Sigmoid colon (tissue), 4 donors: ENCODE data around the gene RETNLB.

Experiments used
- POLR2A ChIP-seq, 2 donors: fragments of 450-650 bp; IDR thresholded peaks; one replicate each; pipeline ENCODE4 v1.6.1; 2016; ENCODE audit warnings: antibody characterized with exemption in 2 of 2, mild to moderate bottlenecking in 2 of 2, moderate library complexity in 2 of 2
- POLR2AphosphoS5 ChIP-seq, 4 donors: sonication (generic); formaldehyde crosslinking; IDR thresholded peaks; one replicate each; pipeline ENCODE4 v1.6.1; 2017; ENCODE audit warnings: antibody characterized with exemption in 4 of 4
- TF ChIP-seq, protein P1 (sequence below), 4 experiments: fragments of 450-650 bp in 3 of 4; fragments of 200-600 bp in 1 of 4; IDR thresholded peaks; one replicate each; pipeline ENCODE4 v1.5.1; 2016 to 2019; ENCODE audit warnings: antibody characterized with exemption in 4 of 4, mild to moderate bottlenecking in 3 of 4, moderate library complexity in 2 of 4

- TF ChIP-seq, protein P1, sequence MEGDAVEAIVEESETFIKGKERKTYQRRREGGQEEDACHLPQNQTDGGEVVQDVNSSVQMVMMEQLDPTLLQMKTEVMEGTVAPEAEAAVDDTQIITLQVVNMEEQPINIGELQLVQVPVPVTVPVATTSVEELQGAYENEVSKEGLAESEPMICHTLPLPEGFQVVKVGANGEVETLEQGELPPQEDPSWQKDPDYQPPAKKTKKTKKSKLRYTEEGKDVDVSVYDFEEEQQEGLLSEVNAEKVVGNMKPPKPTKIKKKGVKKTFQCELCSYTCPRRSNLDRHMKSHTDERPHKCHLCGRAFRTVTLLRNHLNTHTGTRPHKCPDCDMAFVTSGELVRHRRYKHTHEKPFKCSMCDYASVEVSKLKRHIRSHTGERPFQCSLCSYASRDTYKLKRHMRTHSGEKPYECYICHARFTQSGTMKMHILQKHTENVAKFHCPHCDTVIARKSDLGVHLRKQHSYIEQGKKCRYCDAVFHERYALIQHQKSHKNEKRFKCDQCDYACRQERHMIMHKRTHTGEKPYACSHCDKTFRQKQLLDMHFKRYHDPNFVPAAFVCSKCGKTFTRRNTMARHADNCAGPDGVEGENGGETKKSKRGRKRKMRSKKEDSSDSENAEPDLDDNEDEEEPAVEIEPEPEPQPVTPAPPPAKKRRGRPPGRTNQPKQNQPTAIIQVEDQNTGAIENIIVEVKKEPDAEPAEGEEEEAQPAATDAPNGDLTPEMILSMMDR (IDR thresholded peaks at IDR 0.05): no peak
- no peak for TF ChIP-seq POLR2A (IDR thresholded peaks at IDR 0.05)
- TF ChIP-seq POLR2AphosphoS5 (IDR thresholded peaks at IDR 0.05): no peak
Measured at GRCh38 chr3:108775649-108776048, 18.4 kb upstream of the RETNLB start.
